Left colon (tissue), 2 donors: ENCODE results near the gene DRP2. TPM values are rescaled to one million over a fixed set of nuclear protein-coding genes. Genes with fewer than 3 reads are reported as not detected.
"Not testable (repeated sequence)": the region's sequence is repeated elsewhere in the genome, so short reads cannot be mapped to it uniquely, and the experiment has no call there.

Experiments used
- ATAC-seq: fragments of 200-7000 bp; cut with Tn5 transposase; one replicate; pipeline ENCODE4 v1.9.1; 2020; ENCODE audit warnings: mild to moderate bottlenecking, moderate library complexity
- DNase-seq, 2 donors: peaks; one replicate each; pipeline ENCODE4 v3.0.0-alpha.2; 2020
- intact Hi-C, 2 donors: fragments of 100-400 bp; cut with DNase I in 1 of 2; cut with micrococcal nuclease in 1 of 2; formaldehyde crosslinking; loops; one replicate each; pipeline versions ENCODE4 v1.11.2 to v1.14.0; 2022; cut with DNase I, micrococcal nuclease
- long read RNA-seq: library from polyadenylated mRNA; unstranded; transcript quantifications from one replicate; pipeline ENCODE4 v2.0.0, GENCODE V29; 2021
- total RNA-seq, 2 donors: library from RNA; stranded (reverse); fragmentation: NEBNext Ultra II Directional; extraction: Animal tissue kit (Norgen Biotek cat#: 25700); gene quantifications; one replicate each; pipeline ENCODE4 v1.2.1, GENCODE V29; 2021
- donor health status: DM: no; HTN: no; CAD: no.
- donor health status: DM: yes; HTN: yes; CAD: no.

The DRP2 gene, protein sequence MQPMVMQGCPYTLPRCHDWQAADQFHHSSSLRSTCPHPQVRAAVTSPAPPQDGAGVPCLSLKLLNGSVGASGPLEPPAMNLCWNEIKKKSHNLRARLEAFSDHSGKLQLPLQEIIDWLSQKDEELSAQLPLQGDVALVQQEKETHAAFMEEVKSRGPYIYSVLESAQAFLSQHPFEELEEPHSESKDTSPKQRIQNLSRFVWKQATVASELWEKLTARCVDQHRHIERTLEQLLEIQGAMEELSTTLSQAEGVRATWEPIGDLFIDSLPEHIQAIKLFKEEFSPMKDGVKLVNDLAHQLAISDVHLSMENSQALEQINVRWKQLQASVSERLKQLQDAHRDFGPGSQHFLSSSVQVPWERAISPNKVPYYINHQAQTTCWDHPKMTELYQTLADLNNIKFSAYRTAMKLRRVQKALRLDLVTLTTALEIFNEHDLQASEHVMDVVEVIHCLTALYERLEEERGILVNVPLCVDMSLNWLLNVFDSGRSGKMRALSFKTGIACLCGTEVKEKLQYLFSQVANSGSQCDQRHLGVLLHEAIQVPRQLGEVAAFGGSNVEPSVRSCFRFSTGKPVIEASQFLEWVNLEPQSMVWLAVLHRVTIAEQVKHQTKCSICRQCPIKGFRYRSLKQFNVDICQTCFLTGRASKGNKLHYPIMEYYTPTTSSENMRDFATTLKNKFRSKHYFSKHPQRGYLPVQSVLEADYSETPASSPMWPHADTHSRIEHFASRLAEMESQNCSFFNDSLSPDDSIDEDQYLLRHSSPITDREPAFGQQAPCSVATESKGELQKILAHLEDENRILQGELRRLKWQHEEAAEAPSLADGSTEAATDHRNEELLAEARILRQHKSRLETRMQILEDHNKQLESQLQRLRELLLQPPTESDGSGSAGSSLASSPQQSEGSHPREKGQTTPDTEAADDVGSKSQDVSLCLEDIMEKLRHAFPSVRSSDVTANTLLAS
- total RNA-seq: under 1 TPM; 0.21 to 0.73 TPM
- long read RNA-seq: 0 reads

DNA sequence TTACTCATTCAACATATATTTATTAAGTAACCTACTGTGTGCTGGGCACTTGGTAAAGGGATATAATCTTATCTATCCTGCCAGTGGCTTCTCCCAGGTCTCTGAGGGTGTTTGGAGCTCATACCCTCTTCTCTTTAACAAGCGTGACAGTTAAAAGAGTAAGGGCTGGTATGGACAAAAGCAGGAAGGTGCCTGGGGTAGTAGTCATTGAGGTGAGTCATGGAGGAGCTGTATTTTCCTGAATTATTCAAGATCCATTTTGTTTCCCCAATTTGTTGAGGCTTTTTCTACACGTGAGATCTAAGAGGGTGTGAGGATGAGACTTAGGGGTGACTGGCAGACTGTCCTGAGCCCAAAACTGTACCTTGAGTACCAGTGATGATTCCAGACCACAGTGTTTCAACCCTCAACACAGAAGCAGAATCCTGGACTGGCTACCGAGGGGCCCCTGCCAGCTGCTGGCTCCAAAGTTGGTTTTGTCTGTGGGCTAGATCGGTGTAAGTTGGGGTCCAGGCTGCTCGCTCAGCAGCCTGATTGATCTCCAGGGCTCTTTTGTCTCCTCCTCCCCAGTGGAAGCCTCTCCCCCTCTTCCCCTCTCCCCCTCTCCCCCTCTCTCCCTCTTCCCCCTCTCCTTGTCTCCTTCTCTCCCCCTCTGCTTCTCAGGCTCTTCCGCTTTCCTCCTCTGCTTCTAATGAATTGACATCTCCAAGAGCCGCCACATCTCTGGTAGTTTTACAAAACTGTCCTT, at the start of gene DRP2:
DRP2 (plus strand) TSS at position 671 of the 748 bp plus-strand sequence. CDS start 11,862 bp downstream, outside the sequence.
- ATAC-seq (no peak), DNase-seq (no peak)
- intact Hi-C loops: no loop called here

DNA sequence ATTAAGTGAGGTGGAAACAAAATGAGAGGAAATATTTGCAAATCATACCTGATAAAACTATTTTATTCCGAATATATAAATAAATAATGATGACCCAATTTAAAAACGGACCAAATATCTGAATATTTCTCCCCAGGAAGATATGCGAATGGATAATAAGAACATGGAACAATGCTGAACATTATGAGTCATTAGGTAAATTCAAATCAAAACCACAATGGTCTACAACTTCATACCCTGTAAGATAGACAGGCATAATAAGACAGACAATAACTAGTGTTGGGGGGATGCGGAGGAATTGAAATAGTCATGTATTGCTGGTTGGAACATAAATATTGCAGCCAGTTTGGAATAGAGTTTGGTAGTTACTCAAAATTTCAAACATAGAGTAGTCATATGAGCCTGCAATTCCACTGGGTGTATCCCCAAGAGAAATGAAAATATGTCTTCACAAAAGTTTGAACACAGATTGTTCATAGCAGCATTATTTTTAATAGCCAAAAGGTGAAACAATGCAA, 47.6 kb upstream of the DRP2 start:
- no peak for DNase-seq
- no peak for ATAC-seq
- intact Hi-C loops: no loop called here

DNA sequence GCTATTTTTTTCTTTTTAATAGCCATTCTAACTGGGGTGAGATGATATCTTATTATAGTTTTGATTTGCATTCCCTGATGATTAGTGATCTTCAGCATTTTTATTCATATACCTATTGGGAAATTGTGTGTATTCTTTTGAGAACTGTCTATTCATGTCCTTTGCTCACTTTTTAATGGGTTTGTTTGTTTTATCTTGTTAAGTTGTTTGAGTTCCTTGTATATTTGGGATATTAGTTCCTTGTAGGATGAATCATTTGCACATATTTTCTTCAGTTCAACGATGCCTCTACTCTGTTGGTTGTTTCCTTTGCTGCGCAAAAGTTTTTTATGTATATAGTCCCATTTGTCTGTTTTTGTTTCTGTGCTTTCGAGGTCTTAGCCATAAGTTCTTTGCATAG, 43.1 kb upstream of the DRP2 start:
- no peak for ATAC-seq
- DNase-seq: no peak
- intact Hi-C loops: no loop called here

DNA sequence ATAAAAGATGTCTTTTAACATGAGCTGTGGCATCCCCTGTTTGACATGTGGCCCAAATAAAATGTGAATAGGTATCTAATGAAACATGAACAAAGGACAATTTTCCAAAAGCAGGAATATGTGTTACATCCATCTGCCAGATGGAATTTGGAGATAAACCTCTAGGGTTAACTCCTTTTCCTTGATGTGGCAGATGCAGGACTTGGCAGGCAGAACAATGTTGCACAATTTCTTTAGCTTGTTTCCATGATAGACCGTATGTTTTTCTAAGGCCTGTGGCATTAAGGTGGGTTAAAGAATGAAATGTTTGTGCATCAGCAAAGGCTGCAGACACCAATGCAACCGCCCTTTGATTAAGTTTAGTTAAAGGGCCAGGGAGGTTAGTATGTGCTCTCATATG, 34.7 kb upstream of the DRP2 start:
- ATAC-seq, intact Hi-C loops, DNase-seq: not testable (repeated sequence)

DNA sequence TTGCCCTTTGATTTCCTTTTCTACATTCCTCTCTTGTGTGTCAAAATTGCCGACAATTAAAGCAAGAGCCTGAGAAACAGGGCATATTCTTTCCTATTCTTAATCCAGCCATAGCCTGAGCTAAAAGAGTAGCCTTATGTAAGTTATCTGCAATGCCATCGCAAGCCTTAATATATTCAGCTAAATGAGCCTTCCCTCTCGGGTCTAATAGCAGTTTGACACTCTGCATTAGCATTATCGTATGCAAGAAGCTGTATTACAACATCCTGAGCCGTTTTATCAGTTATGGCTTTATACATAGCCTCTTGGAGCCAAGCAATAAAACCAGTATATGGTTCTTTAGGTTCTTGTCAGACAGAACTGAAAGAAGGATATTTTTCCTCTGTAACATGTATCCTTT, 31.6 kb upstream of the DRP2 start:
- intact Hi-C loops, ATAC-seq, DNase-seq: not testable (repeated sequence)

DNA sequence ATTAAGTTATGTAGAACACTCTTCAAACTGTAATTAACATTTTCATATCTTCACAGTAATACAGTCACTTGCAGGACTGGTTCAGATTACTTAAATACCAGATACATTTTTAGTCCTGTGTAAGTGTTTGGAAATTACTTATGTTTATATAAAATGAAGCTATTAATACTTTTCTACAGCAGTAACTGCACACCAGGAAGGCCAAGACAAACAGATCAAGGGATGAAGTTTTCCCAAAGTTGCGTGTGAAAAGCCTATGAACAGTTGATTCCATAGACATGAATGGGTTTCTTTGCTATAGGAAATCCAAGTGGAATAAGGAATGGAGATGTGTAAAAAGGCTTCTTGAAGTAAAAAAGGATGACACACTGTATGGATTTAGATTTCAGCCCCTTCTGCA, 28.9 kb upstream of the DRP2 start:
- intact Hi-C loops: no loop called here
- DNase-seq: no peak
- ATAC-seq: no peak

DNA sequence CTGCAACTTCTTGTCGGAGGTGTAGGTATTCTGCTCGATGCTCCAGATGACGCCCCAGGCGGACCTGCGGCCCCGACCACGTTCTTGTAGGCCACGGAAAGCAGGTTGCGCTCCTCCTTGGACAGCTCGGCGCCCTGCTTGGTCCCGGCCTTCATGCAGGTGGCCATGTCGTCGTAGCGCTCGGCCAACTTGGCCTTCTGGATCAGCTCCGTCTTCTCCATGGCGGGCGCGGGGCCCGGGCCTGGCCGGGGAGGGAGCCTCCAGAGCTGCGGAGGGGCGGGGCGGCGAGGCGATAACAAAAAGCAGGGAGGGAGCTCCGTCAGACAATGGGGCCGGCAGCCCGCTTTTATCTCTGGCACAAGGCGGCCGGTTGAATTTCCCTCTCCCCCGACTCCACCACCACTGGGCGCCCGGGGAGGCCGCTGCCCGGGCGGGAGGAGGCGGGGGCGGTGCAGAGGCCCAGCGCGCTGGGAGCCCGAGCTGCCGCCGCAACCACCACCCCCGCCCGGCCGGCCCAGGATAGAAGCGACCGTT, 28.3 kb upstream of the DRP2 start:
- DNase-seq (no peak), ATAC-seq (no peak)
- intact Hi-C loops: no loop called here

DNA sequence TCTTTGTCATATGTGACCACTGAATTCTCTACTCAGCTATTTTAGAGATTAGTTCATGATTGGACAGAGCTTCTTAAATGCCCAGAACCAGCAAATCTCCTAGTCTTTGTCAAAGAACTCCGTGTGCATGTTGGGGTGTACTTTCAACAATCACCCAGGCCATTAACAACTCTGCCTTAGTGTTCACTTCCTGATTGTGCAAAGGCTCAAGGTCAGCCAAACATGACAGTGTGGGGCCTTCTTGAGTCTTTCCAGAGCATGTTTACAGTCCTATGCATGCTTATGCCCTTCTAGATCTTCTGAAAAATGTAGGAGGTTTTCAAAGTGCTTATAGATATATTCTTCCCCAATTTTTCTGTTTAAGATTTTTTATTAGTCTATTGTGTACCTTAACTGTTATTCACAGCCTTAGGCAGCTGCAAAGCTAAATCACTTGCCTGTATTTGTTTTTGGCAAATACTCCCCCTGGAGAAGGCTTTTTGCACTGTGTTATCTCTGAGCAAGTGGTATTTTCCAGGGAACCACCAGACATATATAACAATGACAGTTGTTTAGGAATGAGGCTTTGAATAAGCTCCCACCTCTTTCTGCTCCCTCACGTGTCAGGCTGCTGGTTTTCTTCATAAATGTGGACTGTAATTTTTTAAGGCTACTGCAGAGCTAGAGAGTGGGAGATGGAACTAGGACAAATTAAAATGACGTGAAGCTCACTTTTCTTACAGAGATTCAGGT, 24.0 kb upstream of the DRP2 start:
- ATAC-seq (peak; percentile 51), DNase-seq (no peak)
- intact Hi-C loops: no loop called here

DNA sequence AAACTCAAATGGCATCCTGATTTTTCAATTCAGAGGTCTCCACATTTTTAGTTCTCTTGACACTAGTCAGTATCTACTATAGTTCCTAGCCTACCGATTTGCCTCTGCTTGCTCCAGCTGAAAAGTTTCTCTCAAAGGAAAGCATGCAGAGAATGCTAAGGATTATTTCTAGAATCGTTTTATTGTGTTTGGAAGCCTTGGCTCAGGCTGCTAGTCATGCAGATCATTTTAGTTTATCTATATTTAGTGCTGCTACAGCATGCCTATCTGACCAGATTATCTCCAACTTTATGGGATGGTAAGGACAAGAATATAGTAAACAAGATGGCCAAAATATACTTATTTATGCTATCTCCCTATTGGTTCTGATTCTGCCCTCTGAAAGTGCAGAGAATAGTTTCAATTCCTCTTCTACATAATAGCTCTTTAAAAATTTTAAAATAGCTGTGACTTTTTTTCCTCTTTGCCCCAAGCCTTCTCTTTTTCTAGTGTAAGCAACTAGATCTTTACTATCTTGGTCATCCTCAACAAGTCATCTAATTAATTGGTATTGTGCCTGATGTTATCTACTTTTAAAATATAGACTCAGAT, 15.7 kb upstream of the DRP2 start:
- ATAC-seq (no peak), DNase-seq (no peak)
- intact Hi-C loops: no loop called here

DNA sequence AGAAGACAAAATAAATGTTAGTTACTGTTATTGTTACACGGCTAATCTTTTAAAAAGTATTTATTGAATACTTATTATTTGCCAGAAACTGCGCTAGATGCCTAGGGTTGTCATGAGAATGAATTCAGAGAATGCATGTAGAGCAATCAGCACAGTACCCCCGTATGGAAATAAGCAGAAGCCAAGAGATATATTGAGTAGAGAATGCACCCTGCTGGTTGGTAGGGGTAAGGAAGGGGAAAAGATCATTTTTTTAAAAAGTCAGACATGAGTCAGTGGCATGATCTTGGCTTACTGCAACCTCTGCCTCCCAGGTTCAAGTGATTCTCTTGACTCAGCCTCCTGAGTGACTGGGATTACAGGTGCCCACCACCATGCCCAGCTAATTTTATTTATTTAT, 13.1 kb upstream of the DRP2 start:
- no peak for DNase-seq
- peak; percentile 64 for ATAC-seq
- intact Hi-C loops: no loop called here

DNA sequence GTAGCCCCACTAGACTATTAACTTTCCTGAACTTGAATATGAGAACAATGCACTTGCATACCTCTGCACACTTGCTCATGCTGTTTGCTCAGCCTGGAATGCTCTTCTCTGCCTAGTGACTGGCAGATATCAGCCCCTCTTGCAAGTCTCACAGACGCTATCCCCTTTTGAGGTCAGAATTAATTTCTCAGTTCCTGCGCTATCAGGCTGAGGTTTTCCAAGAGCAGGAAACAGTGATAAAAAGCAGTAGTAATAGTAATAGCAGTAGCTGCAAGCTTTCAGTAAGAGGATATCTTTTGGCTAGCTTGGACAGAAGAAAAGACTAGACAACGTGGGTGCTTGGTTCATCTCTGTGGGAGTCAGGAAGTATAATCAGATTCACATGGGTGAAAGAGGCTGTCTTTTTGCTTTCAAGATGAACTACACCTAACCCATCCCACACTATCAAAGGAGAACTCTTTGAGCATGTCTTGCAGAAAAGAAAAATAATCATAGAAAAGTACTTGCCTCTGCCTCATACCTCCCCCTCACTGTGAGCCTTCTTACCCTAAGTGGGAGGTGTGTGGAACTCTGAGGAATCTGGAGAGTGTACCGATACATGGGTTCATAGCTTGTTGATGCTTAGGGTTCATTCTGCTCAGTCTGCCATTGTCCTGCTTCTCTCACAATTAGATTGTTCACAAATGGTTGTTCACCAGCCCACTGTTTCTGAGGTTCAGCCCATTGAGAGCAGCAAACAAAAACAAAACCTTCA, 11.3 kb upstream of the DRP2 start:
- no peak for ATAC-seq
- DNase-seq: no peak
- intact Hi-C loops: no loop called here

DNA sequence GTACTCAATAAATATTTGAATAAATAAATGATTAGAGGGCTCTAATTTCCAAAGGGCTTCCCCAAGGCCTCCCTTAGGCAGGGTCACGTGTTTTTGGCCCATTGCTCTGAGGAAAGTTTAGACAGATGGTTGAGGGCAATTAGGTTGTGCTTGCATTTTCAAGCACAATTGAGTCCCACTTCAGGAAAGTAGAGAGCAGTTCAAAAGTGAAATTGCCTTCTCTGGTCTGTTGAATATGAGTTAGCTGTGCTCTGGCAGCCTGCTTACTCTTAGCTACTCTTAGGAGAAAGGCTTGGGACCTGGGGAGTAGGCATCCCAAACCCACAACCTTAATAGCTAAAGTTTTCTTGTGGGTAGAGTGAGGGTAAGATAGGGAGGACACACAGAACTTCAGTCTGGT, 9.0 kb upstream of the DRP2 start:
- DNase-seq (no peak), ATAC-seq (no peak)
- intact Hi-C loops: no loop called here

DNA sequence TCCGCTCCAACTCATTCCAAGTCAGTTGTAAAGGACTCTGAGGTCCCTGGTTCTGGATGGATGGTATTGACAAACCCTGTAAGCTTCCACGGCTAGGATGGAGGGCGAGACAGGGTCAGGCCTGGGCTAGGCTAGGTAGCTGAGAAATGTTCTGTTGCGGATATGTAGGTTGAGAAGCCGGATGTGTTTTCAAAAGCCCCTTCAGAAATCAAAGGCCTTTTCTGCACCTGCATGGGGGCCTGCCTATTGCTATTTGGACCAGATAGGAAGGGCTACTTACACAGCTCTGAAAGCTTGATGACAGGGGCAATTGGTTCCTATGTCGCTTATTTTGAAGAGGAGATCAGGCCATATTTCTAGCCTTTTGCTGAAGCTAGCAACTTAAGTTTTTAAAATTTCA, 1.9 kb upstream of the DRP2 start:
- intact Hi-C loops: no loop called here

DNA sequence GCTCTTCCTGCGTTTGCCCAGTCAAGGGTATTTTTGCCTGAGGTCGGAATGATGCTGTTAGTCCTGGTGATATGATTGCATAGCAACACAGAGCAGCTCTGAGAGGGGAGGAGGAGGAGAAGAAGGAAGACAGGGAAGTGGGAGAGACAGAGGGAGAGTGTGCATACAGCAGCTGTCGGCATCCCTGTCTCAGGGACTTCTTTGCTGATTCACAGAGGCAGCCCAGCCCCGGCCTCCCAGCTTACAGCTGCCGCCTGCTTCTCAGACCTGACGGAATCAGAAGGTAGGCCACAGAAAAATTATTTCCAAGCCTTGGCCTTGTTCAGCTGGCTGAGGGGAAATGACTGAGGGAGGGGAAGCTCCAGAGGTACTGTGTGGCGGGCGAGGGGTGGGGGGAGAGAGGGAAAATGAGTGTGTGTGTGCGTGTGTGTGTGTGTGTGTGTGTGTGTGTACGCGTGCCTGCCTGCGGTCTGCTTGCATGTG, 319 bp downstream of the DRP2 start:
- DNase-seq (no peak), ATAC-seq (no peak)
- intact Hi-C loops: no loop called here

More for the DNA sequence above, 1.9 kb upstream of the DRP2 start:
- DNase-seq: no peak
- ATAC-seq: no peak

DNA sequence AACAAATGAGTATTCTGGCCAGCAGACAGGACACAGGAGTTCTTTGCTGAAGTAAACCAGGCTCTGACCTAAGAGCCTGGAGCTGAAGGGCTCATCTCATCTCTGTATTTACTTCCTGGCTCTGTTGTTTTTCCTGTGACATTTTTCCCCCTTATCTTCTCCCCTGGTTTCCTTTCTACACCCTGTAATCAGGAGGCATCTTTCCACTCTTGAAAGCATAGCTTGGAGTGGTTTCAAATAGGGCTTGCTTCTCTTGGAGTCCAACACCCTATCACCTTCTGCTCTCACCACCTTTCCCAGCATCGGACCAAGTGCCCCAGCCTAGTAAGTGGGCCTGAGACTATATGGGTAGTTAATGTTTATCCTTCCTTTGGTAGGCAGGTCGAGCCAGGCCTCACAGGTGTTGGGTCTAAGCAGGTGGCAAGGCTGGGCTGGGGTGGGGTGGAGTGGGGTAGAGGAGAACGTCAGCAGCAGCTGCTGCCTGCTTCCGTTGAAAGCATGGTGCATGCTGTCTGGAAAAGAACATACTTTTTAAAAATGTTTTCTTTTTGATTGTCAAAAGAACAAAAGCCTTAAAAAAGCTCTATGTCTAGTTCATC, 1.2 kb downstream of the DRP2 start:
- DNase-seq (peak; percentile 40 to 45), ATAC-seq (peak; percentile 96)
- intact Hi-C loops: no loop called here

DNA sequence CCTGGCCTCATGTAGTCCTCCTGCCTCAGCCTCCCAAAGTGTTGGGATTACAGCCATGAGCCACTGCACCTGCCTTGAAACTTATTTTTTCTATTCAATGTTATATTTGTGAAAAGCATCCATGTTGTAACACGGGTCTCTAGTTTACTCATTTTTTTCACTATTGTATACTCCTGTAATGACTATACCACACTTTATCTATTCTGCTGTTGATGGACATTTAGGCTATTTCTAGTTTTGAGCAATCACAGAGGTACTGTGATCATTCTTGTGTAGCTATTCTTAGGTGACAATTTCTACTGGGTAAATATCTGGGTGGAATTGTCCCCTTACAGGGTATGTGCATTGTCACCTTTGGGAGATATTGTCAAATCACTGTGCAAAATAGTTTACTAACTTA, 3.6 kb downstream of the DRP2 start:
- intact Hi-C loops: no loop called here
- no peak for ATAC-seq

More for the DNA sequence above, 3.6 kb downstream of the DRP2 start:
- no peak for DNase-seq
